Retina (tissue), 1 donor: ENCODE data around the gene DIS3.
"Not testable (repeated sequence)": the region's sequence is repeated elsewhere in the genome, so short reads cannot be mapped to it uniquely, and the experiment has no call there.

Experiments
- DNase-seq: peaks from one replicate; pipeline ENCODE4 v3.0.0-alpha.2; 2016

Gene DIS3, protein sequence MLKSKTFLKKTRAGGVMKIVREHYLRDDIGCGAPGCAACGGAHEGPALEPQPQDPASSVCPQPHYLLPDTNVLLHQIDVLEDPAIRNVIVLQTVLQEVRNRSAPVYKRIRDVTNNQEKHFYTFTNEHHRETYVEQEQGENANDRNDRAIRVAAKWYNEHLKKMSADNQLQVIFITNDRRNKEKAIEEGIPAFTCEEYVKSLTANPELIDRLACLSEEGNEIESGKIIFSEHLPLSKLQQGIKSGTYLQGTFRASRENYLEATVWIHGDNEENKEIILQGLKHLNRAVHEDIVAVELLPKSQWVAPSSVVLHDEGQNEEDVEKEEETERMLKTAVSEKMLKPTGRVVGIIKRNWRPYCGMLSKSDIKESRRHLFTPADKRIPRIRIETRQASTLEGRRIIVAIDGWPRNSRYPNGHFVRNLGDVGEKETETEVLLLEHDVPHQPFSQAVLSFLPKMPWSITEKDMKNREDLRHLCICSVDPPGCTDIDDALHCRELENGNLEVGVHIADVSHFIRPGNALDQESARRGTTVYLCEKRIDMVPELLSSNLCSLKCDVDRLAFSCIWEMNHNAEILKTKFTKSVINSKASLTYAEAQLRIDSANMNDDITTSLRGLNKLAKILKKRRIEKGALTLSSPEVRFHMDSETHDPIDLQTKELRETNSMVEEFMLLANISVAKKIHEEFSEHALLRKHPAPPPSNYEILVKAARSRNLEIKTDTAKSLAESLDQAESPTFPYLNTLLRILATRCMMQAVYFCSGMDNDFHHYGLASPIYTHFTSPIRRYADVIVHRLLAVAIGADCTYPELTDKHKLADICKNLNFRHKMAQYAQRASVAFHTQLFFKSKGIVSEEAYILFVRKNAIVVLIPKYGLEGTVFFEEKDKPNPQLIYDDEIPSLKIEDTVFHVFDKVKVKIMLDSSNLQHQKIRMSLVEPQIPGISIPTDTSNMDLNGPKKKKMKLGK

DNA sequence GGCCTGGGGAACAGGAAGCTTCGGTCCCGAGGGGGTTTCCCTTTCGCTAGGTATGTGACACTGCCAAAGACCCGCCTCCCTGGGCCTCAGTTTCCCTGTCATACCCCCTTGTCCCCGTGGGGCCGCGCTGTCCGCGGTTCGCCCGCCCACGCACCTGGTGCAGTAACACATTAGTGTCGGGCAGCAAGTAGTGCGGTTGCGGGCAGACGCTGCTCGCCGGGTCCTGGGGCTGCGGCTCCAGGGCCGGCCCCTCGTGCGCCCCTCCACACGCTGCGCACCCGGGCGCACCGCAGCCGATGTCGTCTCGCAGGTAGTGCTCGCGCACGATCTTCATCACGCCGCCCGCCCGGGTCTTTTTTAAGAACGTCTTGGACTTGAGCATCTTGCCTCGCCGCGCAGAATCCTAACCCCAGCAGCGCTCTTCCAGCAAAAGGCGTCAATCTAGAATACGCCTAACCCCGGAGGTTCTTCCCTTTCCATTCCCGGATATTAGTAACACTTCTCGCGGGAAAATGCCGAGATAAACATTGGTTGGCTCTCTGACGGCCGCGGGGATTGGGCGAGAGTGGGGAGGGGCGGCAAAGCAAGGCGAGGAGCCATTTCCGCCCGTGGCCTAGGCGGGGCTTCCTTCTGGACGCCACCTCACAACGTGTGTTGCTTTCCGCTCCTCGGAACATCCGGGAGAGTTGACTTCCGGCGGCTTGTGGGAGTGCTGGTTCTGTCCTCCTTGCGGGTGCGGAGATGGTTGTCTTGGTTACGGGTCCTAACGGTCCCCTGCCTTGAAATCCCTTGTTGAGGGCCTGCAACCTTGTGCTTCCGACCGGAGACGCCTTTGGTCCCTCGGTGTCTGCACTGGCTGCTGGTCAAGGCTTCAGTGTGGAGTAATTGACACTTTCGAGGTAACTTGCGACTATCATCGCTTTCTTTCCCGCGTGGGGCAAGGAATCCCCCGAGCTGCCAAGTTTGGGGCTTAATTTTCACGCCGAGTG, at the start of gene DIS3, which contains the start of gene PIBF1:
Gene DIS3, minus strand, starts transcription at position 450 of the 989 bp plus-strand sequence. Its CDS starts 68 bp downstream, at position 382.
Gene PIBF1, plus strand, starts transcription at position 683 of the 989 bp plus-strand sequence. CDS start 1,337 bp downstream, outside the sequence.
- peak; percentile 96 for DNase-seq

DNA sequence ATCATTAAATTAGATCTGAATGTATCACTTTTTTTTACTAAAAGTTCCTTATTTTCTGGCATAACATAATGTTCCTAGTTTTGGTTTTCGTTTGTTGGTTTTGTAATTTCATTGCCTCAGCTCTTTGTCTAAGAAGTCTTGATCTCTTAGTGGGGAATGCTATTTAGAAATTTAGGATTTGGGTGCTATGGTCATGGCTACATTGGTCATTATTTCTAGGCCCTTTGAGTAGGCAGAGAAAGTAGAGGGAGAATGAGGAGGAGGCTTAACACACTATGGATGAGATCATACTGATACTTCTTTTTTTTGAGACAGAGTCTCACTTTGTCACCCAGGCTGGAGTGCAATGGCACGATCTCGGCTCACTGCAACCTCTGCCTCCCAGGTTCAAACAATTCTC, 42.0 kb upstream of the DIS3 start:
- DNase-seq = no peak

DNA sequence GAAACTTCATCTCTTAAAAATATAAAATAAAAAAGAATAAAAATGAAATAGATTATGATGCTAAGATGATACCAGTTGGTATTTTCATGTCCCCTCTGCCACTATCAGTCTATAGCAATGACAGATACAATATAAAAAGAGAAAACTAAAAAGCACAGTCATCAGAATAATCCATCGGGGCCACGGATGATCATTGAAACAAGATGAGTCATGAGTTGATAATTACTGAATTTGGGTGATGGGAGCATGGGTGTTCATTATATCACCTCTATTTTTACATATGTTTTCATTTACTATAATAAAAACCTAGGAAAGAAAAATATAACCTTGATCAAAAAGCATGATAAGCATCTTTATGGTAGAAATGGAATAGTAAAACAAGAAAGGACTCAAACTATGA, 41.4 kb upstream of the DIS3 start:
- DNase-seq = no peak

DNA sequence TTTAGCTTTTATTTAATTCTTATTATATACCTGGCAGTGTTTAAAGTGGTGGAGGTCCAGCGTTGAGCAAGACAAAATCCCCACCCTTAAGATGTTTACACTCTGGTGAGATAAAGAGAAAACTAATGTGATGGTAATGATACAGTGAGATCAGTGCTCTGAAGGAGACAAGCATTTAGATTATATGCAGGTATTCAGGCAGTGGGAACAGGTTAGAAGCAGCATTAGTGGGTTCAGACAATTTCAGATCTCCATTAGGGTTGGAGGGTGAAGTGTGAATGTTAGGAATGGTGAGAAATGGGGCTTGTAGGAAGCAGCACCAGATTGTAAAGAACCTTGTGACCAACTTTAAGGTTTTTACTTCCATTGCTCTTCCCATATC, 39.2 kb upstream of the DIS3 start:
- DNase-seq = no peak

DNA sequence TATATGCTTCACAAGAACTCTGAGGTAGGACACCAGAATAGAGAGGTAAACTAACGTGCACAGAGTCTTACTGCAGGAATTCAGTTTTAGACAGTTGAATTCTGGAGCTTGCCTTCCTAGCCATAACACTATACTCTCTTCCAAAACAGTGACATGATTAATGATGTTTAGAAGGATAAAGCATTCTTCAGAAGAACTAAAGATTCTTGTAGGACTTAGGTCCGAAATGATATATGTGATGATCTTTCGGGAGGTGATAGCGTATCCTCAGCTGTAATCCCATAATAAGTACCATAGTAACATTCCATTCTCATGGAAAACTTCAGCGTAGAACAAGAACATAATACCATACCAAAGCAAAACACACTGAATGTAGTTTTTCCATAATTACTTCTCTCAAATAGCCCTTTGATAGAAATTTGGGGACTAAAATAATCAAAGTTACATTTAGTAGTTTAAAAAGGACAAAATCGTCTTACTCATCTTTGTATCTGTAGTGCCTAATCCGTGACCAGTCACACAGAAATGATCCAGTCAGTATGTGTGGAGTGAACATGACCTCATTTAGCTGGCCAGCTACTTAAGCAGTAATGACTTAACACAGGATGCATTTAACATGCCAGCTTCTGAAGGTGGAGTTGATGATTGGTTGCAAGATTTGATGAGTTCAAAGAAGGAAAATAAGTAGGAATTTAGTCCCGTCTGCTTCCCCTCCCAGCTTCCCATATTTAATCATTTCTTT, 38.6 kb upstream of the DIS3 start:
- no peak for DNase-seq

DNA sequence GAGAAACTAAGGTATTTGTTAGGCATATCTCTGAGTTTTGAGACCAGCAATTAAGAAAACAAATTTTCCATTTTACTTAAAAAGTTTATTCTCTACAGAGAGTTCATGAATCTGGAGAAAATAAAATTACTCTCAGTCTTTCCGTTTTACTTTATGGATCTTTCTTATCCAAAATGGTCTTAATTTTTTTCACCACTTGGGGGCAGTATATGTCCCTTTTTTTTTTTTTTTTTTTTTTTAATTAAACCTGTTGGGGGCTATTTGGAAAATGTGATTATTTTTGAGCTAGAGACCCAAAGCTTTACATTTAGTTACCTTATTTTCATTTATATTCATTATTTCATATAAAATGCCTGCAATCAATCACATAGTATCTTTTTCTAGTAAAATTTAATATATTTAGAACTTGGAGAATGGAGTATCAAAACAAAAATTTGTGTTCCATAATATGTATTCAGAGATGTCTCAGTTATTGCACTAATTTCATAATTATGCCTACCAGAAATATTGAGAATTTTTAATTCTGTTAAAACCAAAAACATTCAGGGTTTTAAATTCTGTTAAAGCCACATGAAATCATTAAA, 27.3 kb upstream of the DIS3 start:
- peak; percentile 26 for DNase-seq

DNA sequence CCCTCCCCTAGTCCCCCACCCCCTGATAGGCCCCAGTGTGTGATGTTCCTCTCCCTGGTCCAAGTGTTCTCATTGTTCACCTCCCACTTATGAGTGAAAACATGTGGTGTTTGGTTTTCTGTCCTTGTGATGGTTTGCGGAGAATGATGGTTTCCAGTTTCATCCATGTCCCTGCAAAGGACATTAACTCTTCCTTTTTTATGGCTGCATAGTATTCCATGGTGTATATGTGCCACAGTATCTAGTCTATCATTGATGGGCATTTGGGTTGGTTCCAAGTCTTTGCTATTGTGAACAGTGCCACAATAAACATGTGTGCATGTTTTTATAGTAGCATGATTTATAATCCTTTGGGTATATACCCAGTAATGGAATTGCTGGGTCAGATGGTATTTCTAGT, 24.8 kb upstream of the DIS3 start:
- DNase-seq = not testable (repeated sequence)

DNA sequence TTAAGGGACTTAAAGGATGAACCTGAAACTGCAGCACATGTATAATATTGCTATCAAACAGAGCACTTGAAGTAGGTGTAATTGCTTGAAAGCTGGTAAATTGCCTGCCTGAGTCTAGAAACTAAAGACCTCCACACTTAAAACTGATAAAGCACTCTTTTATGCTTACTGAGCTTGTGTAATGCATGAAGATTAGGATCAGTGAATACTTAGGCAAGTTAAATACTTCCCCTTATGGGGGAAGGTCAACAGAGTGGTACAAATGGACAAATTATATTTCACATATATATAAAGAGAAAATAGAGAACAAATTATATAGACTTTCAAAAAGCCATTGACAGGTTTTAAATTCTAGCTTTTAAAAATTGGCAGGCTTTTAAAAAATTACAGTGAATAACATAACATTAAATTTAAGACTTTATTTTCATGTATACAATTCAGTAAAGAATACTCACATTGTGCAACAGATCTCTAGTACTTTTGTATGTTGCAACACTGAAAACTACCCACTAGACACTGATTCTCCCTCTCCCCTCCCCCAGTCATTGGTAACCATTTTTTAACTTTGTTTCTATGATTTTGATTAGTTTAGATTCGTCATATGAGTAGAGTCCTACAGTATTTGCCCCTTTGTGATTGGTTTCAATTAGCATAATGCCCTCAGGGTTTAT, 24.1 kb upstream of the DIS3 start:
- DNase-seq = no peak

DNA sequence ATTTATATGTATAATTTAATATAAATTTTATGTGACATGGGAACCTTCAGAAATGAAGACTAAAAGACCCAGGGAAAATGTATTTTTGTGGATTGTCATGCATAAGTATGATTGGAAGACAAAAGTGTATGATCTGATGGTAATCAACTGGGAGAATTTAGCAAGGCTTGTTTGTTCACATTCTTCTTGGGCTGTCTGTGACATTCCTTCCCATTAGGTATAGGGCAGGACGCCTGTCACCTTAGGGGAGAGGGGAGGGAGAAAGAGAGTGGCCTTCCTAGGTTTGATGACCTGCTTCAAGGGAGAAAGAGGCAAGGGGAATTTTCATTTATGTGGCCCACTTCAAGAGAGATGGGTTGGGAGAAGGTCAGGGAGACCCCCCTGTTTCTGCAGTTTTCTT, 22.6 kb upstream of the DIS3 start:
- no peak for DNase-seq

DNA sequence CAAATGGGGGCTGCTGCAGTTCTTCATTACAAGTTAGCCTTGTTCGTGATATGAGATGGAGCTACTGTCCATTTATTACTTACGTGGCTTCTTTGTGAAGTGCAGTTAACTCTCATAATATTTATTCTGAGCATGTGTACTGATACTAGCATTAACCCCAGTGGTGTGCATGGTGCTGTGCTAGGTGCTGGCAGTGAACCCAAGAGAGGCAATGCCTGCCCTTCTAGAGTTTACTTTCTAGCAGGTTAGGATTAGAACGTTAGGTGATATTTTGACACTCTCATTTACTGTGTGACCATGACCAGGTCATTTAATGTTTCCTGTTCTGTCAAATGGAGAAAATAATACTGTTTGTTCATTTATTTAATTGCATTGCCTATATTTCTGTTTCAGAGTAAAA, 17.1 kb upstream of the DIS3 start:
- no peak for DNase-seq

DNA sequence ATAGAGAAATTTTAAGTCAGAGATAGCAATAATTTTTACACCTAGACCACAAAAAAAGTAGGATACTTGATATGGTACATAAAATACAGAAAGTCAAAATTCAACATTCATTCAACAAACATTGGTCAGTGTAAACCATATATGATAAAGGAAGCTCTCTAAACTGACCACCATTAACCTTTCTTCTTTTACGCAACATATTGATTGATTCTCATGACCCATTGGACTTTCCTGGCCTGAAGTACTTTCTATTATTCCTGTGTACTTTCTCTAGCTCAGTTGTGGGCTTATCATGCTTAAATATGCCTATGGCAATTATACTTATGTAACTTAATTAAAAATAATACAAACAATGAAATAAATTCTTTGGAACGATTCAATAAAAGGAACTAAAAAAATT, 10.9 kb upstream of the DIS3 start:
- no peak for DNase-seq

DNA sequence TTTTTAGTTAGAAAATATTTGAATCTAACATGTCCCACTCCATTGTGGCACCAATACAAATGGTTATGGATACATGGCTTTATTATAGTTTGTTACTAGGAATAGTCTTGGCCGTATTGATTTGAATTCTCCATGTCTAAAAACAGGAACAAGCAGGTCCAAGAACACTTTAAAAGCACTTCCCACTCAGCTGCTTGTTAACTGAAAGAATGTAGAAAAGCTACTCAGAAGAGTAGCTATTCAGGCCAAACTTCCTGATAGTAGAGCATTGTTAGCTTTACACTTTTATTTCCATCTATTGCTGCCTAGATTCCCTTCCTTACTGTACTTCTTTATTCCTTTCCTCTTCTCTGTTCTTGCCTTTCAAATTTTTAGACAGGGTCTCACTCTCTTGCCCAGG, 7.1 kb upstream of the DIS3 start:
- DNase-seq = no peak

DNA sequence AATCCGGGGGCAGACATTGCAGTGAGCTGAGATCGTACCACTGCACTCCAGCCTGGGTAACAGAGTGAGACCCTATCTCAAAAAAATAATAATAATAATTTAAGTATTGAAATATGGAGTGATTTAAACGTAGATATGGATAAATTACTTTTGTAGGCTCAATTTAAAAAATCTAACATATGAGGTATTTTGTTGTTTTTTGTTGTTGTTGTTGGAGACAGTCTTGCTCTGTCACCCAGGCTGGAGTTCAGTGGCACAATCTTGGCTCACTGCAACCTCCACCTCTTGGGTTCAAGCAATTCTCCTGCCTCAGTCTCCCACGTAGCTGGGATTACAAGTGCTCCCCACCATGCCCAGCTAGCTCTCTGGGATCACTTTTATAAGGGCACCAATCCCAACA, 3.0 kb upstream of the DIS3 start:
- not testable (repeated sequence) for DNase-seq

DNA sequence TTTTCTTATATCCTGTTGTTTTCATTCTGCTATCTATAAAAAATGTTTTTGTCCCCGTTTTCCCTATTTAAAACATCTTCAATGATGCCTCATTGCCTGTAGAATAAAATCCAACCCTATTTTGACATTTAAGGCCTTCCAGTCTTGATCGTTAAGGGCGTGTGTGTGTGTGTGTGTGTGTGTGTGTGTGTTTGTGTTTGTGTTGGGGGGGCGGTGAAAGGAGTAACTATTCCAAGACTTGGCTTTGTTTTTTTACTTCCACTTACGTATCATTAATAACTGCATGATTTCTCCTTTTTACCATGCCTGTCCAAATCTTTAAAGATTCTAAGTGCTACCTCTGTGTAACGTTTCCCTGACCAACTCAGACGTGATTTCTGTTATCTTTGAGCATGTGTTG, 1.0 kb upstream of the DIS3 start:
- DNase-seq = peak; percentile 4

DNA sequence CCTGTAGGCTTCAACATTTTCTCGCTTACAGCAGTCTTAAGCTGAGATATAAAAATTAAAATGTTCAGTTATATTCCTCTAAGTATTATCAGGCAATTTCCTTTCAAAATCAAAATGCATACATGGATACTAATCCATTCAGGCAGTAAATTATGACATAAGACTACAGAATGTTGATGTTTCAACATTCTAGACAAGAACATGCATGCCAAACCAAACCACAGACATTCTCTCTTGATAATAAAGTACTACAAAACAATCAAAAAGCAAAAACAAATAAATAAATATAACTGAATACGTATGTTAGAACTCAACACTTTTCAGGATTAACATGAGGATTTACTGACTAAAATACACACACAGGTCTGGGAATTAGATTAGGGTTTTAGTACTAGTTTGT, 7.7 kb downstream of the DIS3 start:
- DNase-seq = no peak

DNA sequence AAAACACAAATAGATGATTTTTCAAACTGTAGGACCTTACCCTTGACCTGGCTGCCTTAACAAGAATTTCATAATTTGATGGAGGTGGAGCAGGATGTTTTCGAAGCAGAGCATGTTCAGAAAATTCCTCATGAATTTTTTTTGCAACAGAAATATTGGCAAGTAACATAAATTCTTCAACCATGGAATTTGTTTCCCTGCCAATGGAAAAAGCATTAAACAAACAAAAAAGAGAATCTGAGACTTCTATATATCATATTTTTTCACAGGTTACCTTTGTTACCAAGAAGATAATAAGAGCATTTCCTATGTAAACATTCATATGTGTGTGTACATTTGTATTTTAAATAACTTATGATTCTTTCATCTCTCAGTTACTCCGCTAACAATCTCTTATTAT, 18.3 kb downstream of the DIS3 start:
- no peak for DNase-seq

DNA sequence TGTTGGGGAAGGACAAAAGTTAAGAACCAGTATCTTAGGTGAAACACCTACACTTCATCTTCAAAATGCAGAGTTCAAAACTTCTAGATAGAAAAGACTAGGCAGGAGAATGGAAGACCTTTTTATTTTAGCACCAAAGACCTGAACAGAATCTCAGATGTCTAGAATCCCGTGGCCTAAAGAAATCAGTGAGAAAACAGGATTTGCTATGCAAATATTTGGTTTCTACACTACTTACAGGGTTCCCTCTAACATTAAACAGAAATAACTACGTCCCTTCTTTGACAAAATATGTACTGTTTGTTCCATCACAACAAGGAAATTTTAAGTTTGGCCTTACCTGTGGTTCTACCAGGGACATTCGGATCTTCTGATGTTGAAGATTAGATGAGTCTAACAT, 21.5 kb downstream of the DIS3 start:
- DNase-seq = no peak

DNA sequence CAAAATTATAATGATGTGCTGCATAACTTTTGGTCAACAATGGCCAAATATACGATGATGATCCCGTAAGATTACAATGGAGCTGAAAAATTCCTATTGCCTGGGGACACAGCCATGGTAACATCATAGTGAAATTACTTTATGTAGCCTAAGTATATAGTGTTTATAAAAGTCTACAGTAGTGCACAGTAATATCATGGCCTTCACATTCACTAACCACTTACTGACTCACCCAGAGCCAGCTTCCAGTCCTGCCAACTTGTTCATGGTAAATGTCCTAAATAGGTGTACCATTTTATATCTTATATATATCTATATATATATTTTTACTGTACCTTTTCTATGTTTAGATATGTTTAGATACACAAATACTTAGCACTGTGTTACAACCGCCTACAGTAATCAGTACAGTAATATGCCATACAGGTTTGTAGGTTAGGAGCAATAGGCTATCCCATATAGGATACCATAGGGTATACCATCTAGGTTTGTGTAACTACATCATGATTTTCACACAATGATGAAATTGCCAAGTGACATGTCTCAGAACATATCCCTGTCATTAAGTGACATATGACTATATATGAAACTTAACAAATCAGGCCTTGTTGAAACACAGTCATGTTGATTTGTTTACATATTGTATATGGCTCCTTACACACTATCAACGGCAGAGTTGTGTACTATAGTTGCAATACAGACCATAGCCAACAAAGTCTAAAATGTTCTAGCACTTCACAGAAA, 23.7 kb downstream of the DIS3 start:
- no peak for DNase-seq

DNA sequence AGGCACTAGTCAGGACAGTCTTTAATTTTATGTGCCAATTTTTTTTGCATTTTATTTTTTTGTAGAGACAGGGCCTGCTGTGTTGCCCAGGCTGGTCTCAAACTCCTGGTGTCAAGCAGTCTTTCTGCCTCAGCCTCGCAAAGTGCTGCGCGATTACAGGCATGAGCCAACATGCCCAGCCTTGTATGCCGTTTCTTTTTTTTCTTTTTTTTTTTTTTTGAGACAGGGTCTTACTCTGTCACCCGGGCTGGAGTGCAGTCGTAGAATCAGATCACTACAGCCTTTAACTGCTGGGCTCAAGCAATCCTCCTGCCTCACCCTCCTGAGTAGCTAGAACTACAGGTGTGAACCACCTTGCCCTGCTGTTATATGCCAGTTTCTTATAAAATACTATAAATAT, 27.6 kb downstream of the DIS3 start:
- DNase-seq = no peak

DNA sequence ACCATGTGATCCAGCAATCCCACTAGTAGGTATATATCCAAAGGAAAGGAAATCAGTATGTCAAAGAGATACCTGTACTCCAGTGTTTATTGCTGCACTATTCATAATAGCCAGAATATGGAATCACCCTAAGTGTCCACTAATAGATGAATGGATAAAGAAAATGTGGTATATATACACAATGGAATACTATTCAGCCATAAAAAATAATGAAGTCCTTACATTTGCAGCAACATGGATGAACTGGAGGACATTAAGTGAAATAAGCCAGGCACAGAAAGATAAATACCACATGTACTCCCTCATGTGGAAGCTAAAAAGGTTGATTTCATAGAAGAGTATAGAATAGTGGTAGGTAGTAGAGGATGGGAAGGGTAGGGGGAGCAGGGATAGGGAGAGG, 30.5 kb downstream of the DIS3 start:
- no peak for DNase-seq
